Brain microvascular endothelial cell (primary cell): Measurements from ENCODE around the gene DDAH1.

ENCODE experiments used
- DNase-seq: peaks from one replicate; pipeline ENCODE4 v3.0.0-alpha.2; 2020
- H3K27ac ChIP-seq: fragments of 250-450 bp; sonication (Bioruptor Pico); 2 replicates; pipeline ENCODE4 v1.5.1; 2020; ENCODE audit warnings: mild to moderate bottlenecking, moderate library complexity
- H3K27me3 ChIP-seq: fragments of 250-450 bp; sonication (Bioruptor Pico); replicated peaks from 2 replicates; pipeline ENCODE4 v1.5.1; 2020; ENCODE audit warnings: mild to moderate bottlenecking
- H3K36me3 ChIP-seq: fragments of 250-450 bp; sonication (Bioruptor Pico); replicated peaks from 2 replicates; pipeline ENCODE4 v1.5.1; 2020; ENCODE audit warnings: mild to moderate bottlenecking
- H3K4me3 ChIP-seq: 2 replicates; pipeline ENCODE4 v1.5.1; 2011; ENCODE audit warnings: low read depth, mild to moderate bottlenecking, control low read depth, low read length, moderate library complexity
- CTCF ChIP-seq: IDR thresholded peaks from 2 replicates; pipeline ENCODE4 v1.5.1; 2011; ENCODE audit warnings: low read depth, mild to moderate bottlenecking, moderate library complexity, low read length, control low read depth, inconsistent platforms; ENCODE audit errors: missing control alignments
- in situ Hi-C: cut with HindIII; loops from 2 replicates; pipeline ENCODE4 v1.10.0; 2017; ENCODE audit warnings: low sequenced_read_pairs, low pct_ligation_motif_present

Gene DDAH1

DNA sequence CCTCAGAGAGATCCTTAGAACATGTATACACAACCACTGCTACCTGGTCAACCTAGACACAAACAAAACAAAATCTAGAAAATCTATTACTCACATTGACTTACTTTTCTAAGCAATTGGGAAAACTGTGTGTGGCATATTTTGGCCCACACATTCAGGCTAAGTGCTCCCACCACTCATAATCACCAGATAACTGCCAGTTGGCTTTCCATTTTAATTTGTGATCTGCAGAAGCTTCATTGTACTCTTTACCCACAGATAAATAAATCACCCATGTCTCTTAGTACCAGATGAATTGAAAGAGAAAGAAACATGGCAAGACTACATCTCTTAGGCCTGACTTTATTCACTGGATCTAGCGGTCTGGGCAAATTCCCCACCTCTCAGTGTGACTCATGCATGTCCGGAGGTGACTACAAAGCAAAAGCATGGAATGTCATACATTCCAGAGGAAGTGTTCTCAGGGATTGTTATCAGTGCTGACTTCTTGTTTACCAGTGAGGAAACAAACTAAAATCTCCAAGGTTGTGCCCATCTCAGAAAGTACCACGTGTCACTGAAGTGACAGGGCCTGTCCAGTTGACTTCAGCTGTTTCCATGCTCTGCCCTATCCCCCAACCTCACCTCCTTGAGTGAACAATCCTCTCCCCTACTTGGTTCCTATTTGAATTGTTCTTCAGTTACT lies 136.1 kb downstream of the DDAH1 start:
- no peaks in the 10 kb centered on the region for H3K27me3 ChIP-seq
- in situ Hi-C loops: no loop called here
- DNase-seq: peak; percentile 98
- peak overlapping the region; percentile 99 for H3K27ac ChIP-seq
- no peak overlapping the region for H3K4me3 ChIP-seq
- no peak for TF ChIP-seq CTCF
- H3K36me3 ChIP-seq: no peaks in the 10 kb centered on the region

- in situ Hi-C loops: no loop called here
- H3K36me3 ChIP-seq: no peaks in the 10 kb centered on the region
- no peak for TF ChIP-seq CTCF
- H3K27me3 ChIP-seq: no peaks in the 10 kb centered on the region
- H3K27ac ChIP-seq: peak overlapping the region; percentile 99
- no peak for DNase-seq
- no peak overlapping the region for H3K4me3 ChIP-seq
Measured at GRCh38 chr1:85327759-85328158, 137.2 kb downstream of the DDAH1 start.

DNA sequence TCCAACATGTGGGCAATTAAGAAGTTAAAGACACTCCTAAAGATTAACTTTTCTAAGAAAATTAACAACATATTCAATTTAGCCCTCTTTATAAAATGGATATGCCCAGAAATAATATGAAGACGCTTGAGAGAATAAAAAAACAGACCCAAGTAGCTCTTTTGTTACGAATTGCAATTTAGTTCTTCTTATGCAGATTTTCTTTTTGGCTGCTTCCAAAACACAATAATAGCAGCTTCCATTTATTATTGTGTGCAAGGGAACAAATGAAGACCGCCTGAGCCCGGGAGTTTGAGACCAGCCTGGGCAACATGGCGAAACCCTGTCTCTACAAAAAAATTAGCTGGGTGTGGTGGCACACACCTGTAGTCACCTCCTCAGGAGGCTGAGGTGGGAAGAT lies 138.1 kb downstream of the DDAH1 start:
- Histone ChIP-seq H3K36me3 (no peaks in the 10 kb centered on the region), H3K27ac (no peak overlapping the region)

GRCh38 chr1:85326336-85326735 lies 138.6 kb downstream of the DDAH1 start:
- in situ Hi-C loops: no loop called here
- Histone ChIP-seq H3K27me3 (no peaks in the 10 kb centered on the region), H3K27ac (no peak overlapping the region), H3K36me3 (no peaks in the 10 kb centered on the region), H3K4me3 (no peak overlapping the region)
- DNase-seq: no peak
- TF ChIP-seq CTCF: no peak

More for the DNA sequence above, 138.1 kb downstream of the DDAH1 start:
- no peak for TF ChIP-seq CTCF
- DNase-seq: no peak
- in situ Hi-C loops: no loop called here
- Histone ChIP-seq H3K4me3 (no peak overlapping the region), H3K27me3 (no peaks in the 10 kb centered on the region)

DNA sequence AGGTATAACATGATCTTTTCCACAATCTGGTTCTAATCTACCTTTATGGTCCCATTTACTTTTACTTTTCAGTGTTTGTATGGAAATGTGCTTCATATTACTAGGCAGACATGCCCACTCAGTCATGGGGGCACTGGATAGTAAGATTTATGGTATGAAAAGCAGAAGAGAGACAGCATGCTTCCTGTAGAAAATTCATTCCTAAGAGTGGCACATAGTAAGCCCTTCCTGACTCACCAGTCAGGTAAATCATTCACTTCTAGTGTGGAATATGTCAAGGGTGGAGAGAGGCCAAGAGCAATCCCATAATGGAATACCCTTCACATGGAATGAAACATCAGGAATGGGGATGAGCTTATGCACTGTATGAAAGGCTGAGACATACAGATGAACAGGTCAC lies 139.0 kb downstream of the DDAH1 start:
- no peak for TF ChIP-seq CTCF
- Histone ChIP-seq H3K27ac (no peak overlapping the region), H3K4me3 (no peak overlapping the region), H3K36me3 (no peaks in the 10 kb centered on the region), H3K27me3 (no peaks in the 10 kb centered on the region)
- in situ Hi-C loops: no loop called here
- DNase-seq: no peak

DNA sequence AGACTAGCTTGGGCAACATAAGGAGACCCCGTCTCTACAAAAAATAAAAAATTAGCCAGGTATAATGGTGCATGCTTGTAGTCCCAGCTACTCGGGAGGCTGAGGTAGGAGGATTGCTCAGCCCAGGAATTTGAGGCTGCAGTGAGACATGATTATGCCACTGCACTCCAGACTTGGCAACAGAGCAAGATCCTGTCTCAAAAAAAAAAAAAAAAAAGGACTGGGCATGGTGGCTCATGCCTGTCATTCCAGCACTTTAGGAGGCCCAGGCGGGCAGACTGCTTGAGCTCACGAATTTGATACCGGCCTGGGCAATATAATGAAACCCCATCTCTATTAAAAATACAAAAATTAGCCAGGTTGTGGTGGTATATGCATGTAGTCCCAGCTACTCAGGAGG lies 141.2 kb downstream of the DDAH1 start:
- in situ Hi-C loops: no loop called here
- TF ChIP-seq CTCF: no peak
- H3K27me3 ChIP-seq: no peaks in the 10 kb centered on the region
- no peak for DNase-seq
- no peak overlapping the region for H3K27ac ChIP-seq
- H3K4me3 ChIP-seq: no peak overlapping the region
- H3K36me3 ChIP-seq: peaks cover 10% of the 10 kb centered on the region
